ENCODE results near the gene RANGRF.

The RANGRF gene

GRCh38 chr17:8266648-8267479 lies 21.6 kb upstream of the RANGRF start:
- DNase-seq (ENCODE audit: insufficient read length, low spot score) (no peak), FAIRE-seq (no peak)
- TF ChIP-seq CTCF (IDR thresholded peaks at IDR 0.05; ENCODE audit: insufficient read depth, missing control alignments): no peak

GRCh38 chr17:8267480-8268147 lies 20.9 kb upstream of the RANGRF start:
- DNase-seq (ENCODE audit: insufficient read length, low spot score) (no peak), FAIRE-seq (no peak)
- TF ChIP-seq CTCF (IDR thresholded peaks at IDR 0.05; ENCODE audit: insufficient read depth, missing control alignments): no peak

GRCh38 chr17:8268550-8269298 lies 19.7 kb upstream of the RANGRF start:
- no peak for FAIRE-seq
- DNase-seq (ENCODE audit: insufficient read length, low spot score): no peak
- TF ChIP-seq CTCF (IDR thresholded peaks at IDR 0.05; ENCODE audit: insufficient read depth, missing control alignments): no peak

GRCh38 chr17:8272421-8272820 lies 16.0 kb upstream of the RANGRF start:
- DNase-seq (ENCODE audit: insufficient read length, low spot score) (no peak), FAIRE-seq (no peak)
- TF ChIP-seq CTCF (IDR thresholded peaks at IDR 0.05; ENCODE audit: insufficient read depth, missing control alignments): no peak

- TF ChIP-seq CTCF (IDR thresholded peaks at IDR 0.05; ENCODE audit: insufficient read depth, missing control alignments): no peak
- DNase-seq (ENCODE audit: insufficient read length, low spot score) (no peak), FAIRE-seq (no peak)
Observed at GRCh38 chr17:8273884-8274444, 14.5 kb upstream of the RANGRF start.

GRCh38 chr17:8274816-8275215 lies 13.7 kb upstream of the RANGRF start:
- DNase-seq (ENCODE audit: insufficient read length, low spot score): no peak
- no peak for FAIRE-seq
- no peak for TF ChIP-seq CTCF (IDR thresholded peaks at IDR 0.05; ENCODE audit: insufficient read depth, missing control alignments)

All from D721Med (cell line).